HepG2 (cell line): Measurements from ENCODE around the gene CR1L. TPM values are rescaled to one million over a fixed set of nuclear protein-coding genes. Genes with fewer than 3 reads are reported as not detected.

ENCODE experiments used
- CREM ChIP-seq, 2 experiments: sonication (generic) in 1 of 2; formaldehyde crosslinking in 1 of 2; IDR thresholded peaks; 2 replicates each; pipeline versions ENCODE4 v1.4.0 to v1.6.1; 2016 to 2020; ENCODE audit warnings: antibody characterized with exemption in 1 of 2, mild to moderate bottlenecking in 1 of 2, missing genetic modification reagents in 1 of 2
- ERF ChIP-seq: IDR thresholded peaks from 2 replicates; pipeline ENCODE4 v1.6.1; 2018; ENCODE audit warnings: missing biosample characterization, missing genetic modification reagents
- ETV5 ChIP-seq: IDR thresholded peaks from 2 replicates; pipeline ENCODE4 v1.6.1; 2018; ENCODE audit warnings: missing biosample characterization, missing genetic modification reagents, inconsistent platforms, borderline replicate concordance
- FOSL1 ChIP-seq: sonication (generic); formaldehyde crosslinking; IDR thresholded peaks from 2 replicates; pipeline ENCODE4 v1.9.0; 2021; ENCODE audit warnings: missing genetic modification reagents, borderline replicate concordance
- FOXA1 ChIP-seq, 2 experiments: fragments of 450-650 bp in 1 of 2; sonication (generic) in 1 of 2; formaldehyde crosslinking in 1 of 2; IDR thresholded peaks; 2 replicates each; pipeline versions ENCODE4 v1.4.0 to v1.6.1; 2016 to 2020; ENCODE audit warnings: missing genetic modification reagents in 1 of 2
- FOXA3 ChIP-seq: IDR thresholded peaks from 2 replicates; pipeline ENCODE4 v1.6.1; 2016; ENCODE audit warnings: missing genetic modification reagents, missing compliant biosample characterization
- FOXK1 ChIP-seq: sonication (generic); formaldehyde crosslinking; IDR thresholded peaks from 2 replicates; pipeline ENCODE4 v1.4.0; 2020; ENCODE audit warnings: low read depth, missing genetic modification reagents, borderline replicate concordance
- FOXO1 ChIP-seq: sonication (generic); formaldehyde crosslinking; IDR thresholded peaks from 2 replicates; pipeline ENCODE4 v1.4.0; 2020; ENCODE audit warnings: missing genetic modification reagents
- GATAD1 ChIP-seq: IDR thresholded peaks from 2 replicates; pipeline ENCODE4 v1.6.1; 2016; ENCODE audit warnings: missing genetic modification reagents, missing compliant biosample characterization
- HDAC2 ChIP-seq: sonication (generic); formaldehyde crosslinking; IDR thresholded peaks from 2 replicates; pipeline ENCODE4 v1.4.0; 2020; ENCODE audit warnings: missing genetic modification reagents
- NKX3-1 ChIP-seq: sonication (generic); formaldehyde crosslinking; IDR thresholded peaks from 2 replicates; pipeline ENCODE4 v1.5.0; 2020; ENCODE audit warnings: missing genetic modification reagents
- PCBP2 ChIP-seq: fragments of 200-400 bp; formaldehyde crosslinking; optimal IDR thresholded peaks from 2 replicates; pipeline ENCODE3; 2018; ENCODE audit warnings: low read length, low read depth; ENCODE audit not compliant: poor library complexity, severe bottlenecking
- ZNF124 ChIP-seq: sonication (generic); formaldehyde crosslinking; IDR thresholded peaks from 2 replicates; pipeline ENCODE4 v1.4.0; 2020; ENCODE audit warnings: missing genetic modification reagents
- ZNF205 ChIP-seq: IDR thresholded peaks from 2 replicates; pipeline ENCODE4 v1.6.1; 2018; ENCODE audit warnings: missing biosample characterization, missing genetic modification reagents
- ZNF331 ChIP-seq: sonication (generic); formaldehyde crosslinking; IDR thresholded peaks from 2 replicates; pipeline ENCODE4 v1.4.0; 2020; ENCODE audit warnings: missing genetic modification reagents
- polyA plus RNA-seq, 8 experiments: library from polyadenylated mRNA; depleted of rRNA in 3 of 8; stranded (reverse) in 7 of 8; unstranded in 1 of 8; fragments of >200 nt; fragmentation: Illumina TruSeq in 4 of 8; extraction: Trizol in 4 of 8; gene quantifications; 2 replicates each; pipeline versions ENCODE4 v1.2.1 to v1.2.3, GENCODE V29; 2011 to 2016; ENCODE audit warnings: low read depth in 4 of 8, missing spikeins in 1 of 8, mixed read lengths in 1 of 8; ENCODE audit not compliant: insufficient read depth in 1 of 8
- total RNA-seq, 5 experiments: library from RNA; depleted of rRNA; stranded (reverse); fragments of >200 nt; fragmentation: Illumina TruSeq; extraction: Trizol; gene quantifications; 2 replicates each; pipeline ENCODE4 v1.2.3, GENCODE V29; 2016; ENCODE audit warnings: low read depth in 1 of 5
- TF ChIP-seq, protein P1 (sequence below): sonication (generic); formaldehyde crosslinking; IDR thresholded peaks from 2 replicates; pipeline ENCODE4 v1.8.0; 2022; ENCODE audit warnings: missing genetic modification reagents, mild to moderate bottlenecking, moderate library complexity, borderline replicate concordance
- TF ChIP-seq, protein P2 (sequence below): IDR thresholded peaks from 2 replicates; pipeline ENCODE4 v1.6.1; 2016
- TF ChIP-seq, protein P3 (sequence below): IDR thresholded peaks from 2 replicates; pipeline ENCODE4 v1.6.1; 2012; ENCODE audit warnings: inconsistent platforms
- TF ChIP-seq, protein P4 (sequence below): sonication (generic); formaldehyde crosslinking; conservative IDR thresholded peaks from 2 replicates; pipeline ENCODE4 v1.8.0; 2022; ENCODE audit warnings: mild to moderate bottlenecking, moderate library complexity, missing genetic modification reagents
- TF ChIP-seq, protein P5 (sequence below): sonication (generic); formaldehyde crosslinking; conservative IDR thresholded peaks from 2 replicates; pipeline ENCODE4 v1.4.0; 2020; ENCODE audit warnings: missing genetic modification reagents
- TF ChIP-seq, protein P6 (sequence below): sonication (generic); formaldehyde crosslinking; IDR thresholded peaks from 2 replicates; pipeline ENCODE4 v1.4.0; 2020; ENCODE audit warnings: missing genetic modification reagents; ENCODE audit errors: not compliant biosample characterization

CR1L gene
- total and polyA plus RNA-seq, 2 of the 13 experiments (the other 11 are each of a cell fraction or from before 2014, with no cell fraction given): not detected

DNA sequence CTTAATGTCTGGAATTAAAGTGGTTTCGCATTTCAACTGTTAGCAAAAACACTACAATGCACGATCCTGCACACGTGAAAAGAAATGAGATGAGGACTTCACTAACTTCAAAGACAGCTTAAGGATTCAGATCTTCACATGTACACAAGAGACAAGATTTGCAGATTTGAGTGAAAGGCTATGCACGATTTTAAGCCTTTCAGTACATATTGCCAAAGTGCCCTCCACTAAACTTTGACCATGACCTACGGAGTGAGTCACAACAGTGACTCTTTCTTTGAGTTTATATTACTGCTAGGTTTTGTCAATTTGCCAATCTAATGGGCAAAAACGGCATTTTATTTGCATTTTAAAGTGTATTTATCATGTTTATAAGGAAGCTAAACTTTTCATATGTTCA is 41.2 kb upstream of the CR1L start (continued):
- TF ChIP-seq, protein P1, sequence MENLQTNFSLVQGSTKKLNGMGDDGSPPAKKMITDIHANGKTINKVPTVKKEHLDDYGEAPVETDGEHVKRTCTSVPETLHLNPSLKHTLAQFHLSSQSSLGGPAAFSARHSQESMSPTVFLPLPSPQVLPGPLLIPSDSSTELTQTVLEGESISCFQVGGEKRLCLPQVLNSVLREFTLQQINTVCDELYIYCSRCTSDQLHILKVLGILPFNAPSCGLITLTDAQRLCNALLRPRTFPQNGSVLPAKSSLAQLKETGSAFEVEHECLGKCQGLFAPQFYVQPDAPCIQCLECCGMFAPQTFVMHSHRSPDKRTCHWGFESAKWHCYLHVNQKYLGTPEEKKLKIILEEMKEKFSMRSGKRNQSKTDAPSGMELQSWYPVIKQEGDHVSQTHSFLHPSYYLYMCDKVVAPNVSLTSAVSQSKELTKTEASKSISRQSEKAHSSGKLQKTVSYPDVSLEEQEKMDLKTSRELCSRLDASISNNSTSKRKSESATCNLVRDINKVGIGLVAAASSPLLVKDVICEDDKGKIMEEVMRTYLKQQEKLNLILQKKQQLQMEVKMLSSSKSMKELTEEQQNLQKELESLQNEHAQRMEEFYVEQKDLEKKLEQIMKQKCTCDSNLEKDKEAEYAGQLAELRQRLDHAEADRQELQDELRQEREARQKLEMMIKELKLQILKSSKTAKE (CRISPR knock-in tag): peak; percentile 72; the same call in 1 of the 2 replicates
- TF ChIP-seq, protein P2, sequence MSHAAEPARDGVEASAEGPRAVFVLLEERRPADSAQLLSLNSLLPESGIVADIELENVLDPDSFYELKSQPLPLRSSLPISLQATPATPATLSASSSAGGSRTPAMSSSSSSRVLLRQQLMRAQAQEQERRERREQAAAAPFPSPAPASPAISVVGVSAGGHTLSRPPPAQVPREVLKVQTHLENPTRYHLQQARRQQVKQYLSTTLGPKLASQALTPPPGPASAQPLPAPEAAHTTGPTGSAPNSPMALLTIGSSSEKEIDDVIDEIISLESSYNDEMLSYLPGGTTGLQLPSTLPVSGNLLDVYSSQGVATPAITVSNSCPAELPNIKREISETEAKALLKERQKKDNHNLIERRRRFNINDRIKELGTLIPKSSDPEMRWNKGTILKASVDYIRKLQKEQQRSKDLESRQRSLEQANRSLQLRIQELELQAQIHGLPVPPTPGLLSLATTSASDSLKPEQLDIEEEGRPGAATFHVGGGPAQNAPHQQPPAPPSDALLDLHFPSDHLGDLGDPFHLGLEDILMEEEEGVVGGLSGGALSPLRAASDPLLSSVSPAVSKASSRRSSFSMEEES: peak; percentile 49; the same call in 1 of the 2 replicates
- TF ChIP-seq ZNF124 (CRISPR knock-in tag) (peak; percentile 65; the same call in 1 of the 2 replicates), HDAC2 (CRISPR knock-in tag) (peak; percentile 97), FOSL1 (CRISPR knock-in tag) (peak; percentile 96), FOXA3 (CRISPR knock-in tag) (peak; percentile 98), FOXA1 (IDR thresholded peaks at IDR 0.05) (peak; percentile 87), FOXA1 (CRISPR knock-in tag; IDR thresholded peaks at IDR 0.05) (peak; percentile 99), ZNF331 (peak; percentile 91), ETV5 (CRISPR knock-in tag) (peak; percentile 65; the same call in 1 of the 2 replicates), ERF (CRISPR knock-in tag) (peak; percentile 75), PCBP2 (no peak), NKX3-1 (peak; percentile 88; the same call in 1 of the 2 replicates), FOXK1 (CRISPR knock-in tag) (peak; percentile 96), CREM (IDR thresholded peaks at IDR 0.05) (peak; percentile 89), CREM (CRISPR knock-in tag; IDR thresholded peaks at IDR 0.05) (no peak), FOXO1 (CRISPR knock-in tag) (peak; percentile 91), GATAD1 (CRISPR knock-in tag) (peak; percentile 47; the same call in 1 of the 2 replicates), ZNF205 (CRISPR knock-in tag) (peak; percentile 80; the same call in 1 of the 2 replicates)
- TF ChIP-seq, protein P3, sequence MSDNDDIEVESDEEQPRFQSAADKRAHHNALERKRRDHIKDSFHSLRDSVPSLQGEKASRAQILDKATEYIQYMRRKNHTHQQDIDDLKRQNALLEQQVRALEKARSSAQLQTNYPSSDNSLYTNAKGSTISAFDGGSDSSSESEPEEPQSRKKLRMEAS: peak; percentile 47; the same call in 1 of the 2 replicates
- TF ChIP-seq, protein P4, sequence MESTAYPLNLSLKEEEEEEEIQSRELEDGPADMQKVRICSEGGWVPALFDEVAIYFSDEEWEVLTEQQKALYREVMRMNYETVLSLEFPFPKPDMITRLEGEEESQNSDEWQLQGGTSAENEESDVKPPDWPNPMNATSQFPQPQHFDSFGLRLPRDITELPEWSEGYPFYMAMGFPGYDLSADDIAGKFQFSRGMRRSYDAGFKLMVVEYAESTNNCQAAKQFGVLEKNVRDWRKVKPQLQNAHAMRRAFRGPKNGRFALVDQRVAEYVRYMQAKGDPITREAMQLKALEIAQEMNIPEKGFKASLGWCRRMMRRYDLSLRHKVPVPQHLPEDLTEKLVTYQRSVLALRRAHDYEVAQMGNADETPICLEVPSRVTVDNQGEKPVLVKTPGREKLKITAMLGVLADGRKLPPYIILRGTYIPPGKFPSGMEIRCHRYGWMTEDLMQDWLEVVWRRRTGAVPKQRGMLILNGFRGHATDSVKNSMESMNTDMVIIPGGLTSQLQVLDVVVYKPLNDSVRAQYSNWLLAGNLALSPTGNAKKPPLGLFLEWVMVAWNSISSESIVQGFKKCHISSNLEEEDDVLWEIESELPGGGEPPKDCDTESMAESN: no peak
- TF ChIP-seq, protein P5, sequence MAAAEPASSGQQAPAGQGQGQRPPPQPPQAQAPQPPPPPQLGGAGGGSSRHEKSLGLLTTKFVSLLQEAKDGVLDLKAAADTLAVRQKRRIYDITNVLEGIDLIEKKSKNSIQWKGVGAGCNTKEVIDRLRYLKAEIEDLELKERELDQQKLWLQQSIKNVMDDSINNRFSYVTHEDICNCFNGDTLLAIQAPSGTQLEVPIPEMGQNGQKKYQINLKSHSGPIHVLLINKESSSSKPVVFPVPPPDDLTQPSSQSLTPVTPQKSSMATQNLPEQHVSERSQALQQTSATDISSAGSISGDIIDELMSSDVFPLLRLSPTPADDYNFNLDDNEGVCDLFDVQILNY: no peak
- TF ChIP-seq, protein P6, sequence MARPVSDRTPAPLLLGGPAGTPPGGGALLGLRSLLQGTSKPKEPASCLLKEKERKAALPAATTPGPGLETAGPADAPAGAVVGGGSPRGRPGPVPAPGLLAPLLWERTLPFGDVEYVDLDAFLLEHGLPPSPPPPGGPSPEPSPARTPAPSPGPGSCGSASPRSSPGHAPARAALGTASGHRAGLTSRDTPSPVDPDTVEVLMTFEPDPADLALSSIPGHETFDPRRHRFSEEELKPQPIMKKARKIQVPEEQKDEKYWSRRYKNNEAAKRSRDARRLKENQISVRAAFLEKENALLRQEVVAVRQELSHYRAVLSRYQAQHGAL (CRISPR knock-in tag): no peak
